GM12864 (cell line): ENCODE measurements around the gene NDUFB8.

ENCODE experiments used
- DNase-seq: peaks from one replicate; pipeline ENCODE4 v3.0.0-alpha.2; 2011; ENCODE audit warnings: low read depth
- H3K4me3 ChIP-seq: 2 replicates; pipeline ENCODE4 v1.5.1; 2011; ENCODE audit warnings: mild to moderate bottlenecking, low read depth, low read length, control low read depth
- CTCF ChIP-seq: IDR thresholded peaks from 2 replicates; pipeline ENCODE4 v1.5.1; 2011; ENCODE audit warnings: low read depth, mild to moderate bottlenecking, moderate library complexity, low read length, control low read depth, inconsistent platforms; ENCODE audit errors: missing control alignments

The NDUFB8 gene

GRCh38 chr10:100544950-100545349 lies 15.3 kb upstream of the NDUFB8 start:
- DNase-seq = no peak
- TF ChIP-seq CTCF = no peak
- no peak overlapping the region for H3K4me3 ChIP-seq

- TF ChIP-seq CTCF = no peak
- no peak for DNase-seq
- no peak overlapping the region for H3K4me3 ChIP-seq
Measured at GRCh38 chr10:100537475-100537874, 7.8 kb upstream of the NDUFB8 start.

- H3K4me3 ChIP-seq = peak within 1 kb of the TSS; percentile 55
- peak; percentile 95 for TF ChIP-seq CTCF
- peak; percentile 93 for DNase-seq
Measured at GRCh38 chr10:100535715-100536353, 6.2 kb upstream of the NDUFB8 start, which contains the start of gene HIF1AN. Gene HIF1AN (plus strand): TSS chr10:100535943. CDS start chr10:100535959, 16 bp downstream.

- no peak for DNase-seq
- no peak for TF ChIP-seq CTCF
- H3K4me3 ChIP-seq = peak overlapping the region; percentile 55
Measured at GRCh38 chr10:100535338-100535714, 5.7 kb upstream of the NDUFB8 start.

- no peak overlapping the region for H3K4me3 ChIP-seq
- TF ChIP-seq CTCF = no peak
- DNase-seq = no peak
Measured at GRCh38 chr10:100534726-100535125, 5.1 kb upstream of the NDUFB8 start.

- no peak for DNase-seq
- H3K4me3 ChIP-seq = no peak overlapping the region
- no peak for TF ChIP-seq CTCF
Measured at GRCh38 chr10:100531761-100532160, 2.1 kb upstream of the NDUFB8 start.

GRCh38 chr10:100528921-100529474 lies 673 bp downstream of the NDUFB8 start:
- peak overlapping the region; percentile 86 for H3K4me3 ChIP-seq
- no peak for DNase-seq
- TF ChIP-seq CTCF = no peak
